HAP-1 (cell line): ENCODE measurements around the gene NUAK1.

ENCODE experiments used
- DNase-seq, 2 experiments: peaks; one replicate each; pipeline ENCODE4 v3.0.0-alpha.2; 2016 to 2020; ENCODE audit warnings: low spot score in 2 of 2
- H3K27me3 ChIP-seq: fragments of 250-450 bp; sonication (Bioruptor Pico); 2 replicates; pipeline ENCODE4 v1.5.1; 2020; ENCODE audit warnings: low read depth, mild to moderate bottlenecking, moderate library complexity
- H3K36me3 ChIP-seq: fragments of 250-450 bp; sonication (Bioruptor Pico); replicated peaks from 2 replicates; pipeline ENCODE4 v1.5.1; 2020; ENCODE audit warnings: mild to moderate bottlenecking
- H3K4me1 ChIP-seq: fragments of 250-450 bp; sonication (Bioruptor Pico); 2 replicates; pipeline ENCODE4 v1.5.1; 2020; ENCODE audit warnings: mild to moderate bottlenecking
- H3K4me3 ChIP-seq: fragments of 250-450 bp; sonication (Bioruptor Pico); 2 replicates; pipeline ENCODE4 v1.5.1; 2020; ENCODE audit warnings: mild to moderate bottlenecking, moderate library complexity
- H3K9me3 ChIP-seq: fragments of 250-450 bp; sonication (Bioruptor Pico); 2 replicates; pipeline ENCODE4 v1.5.1; 2020; ENCODE audit warnings: mild to moderate bottlenecking, moderate library complexity
- in situ Hi-C: fragments of 300-500 bp; cut with MboI; formaldehyde crosslinking; loops from 3 replicates; pipeline ENCODE4 v1.14.3; 2020; ENCODE audit warnings: low sequenced_read_pairs, inconsistent platforms, mixed read lengths

Gene NUAK1

GRCh38 chr12:106037524-106038298 lies 101.0 kb downstream of the NUAK1 start:
- Histone ChIP-seq H3K4me3 (no peak overlapping the region), H3K36me3 (no peaks in the 10 kb centered on the region), H3K4me1 (no peaks in the 10 kb centered on the region), H3K27me3 (no peaks in the 10 kb centered on the region), H3K9me3 (no peaks in the 10 kb centered on the region)
- DNase-seq = no peak
- in situ Hi-C loops = no loop called here

- in situ Hi-C loops = no loop called here
Measured at GRCh38 chr12:106035421-106035820, 103.3 kb downstream of the NUAK1 start.

GRCh38 chr12:106034316-106034715 lies 104.4 kb downstream of the NUAK1 start:
- in situ Hi-C loops = no loop called here
- Histone ChIP-seq H3K4me3 (no peak overlapping the region), H3K36me3 (no peaks in the 10 kb centered on the region), H3K9me3 (no peaks in the 10 kb centered on the region), H3K27me3 (no peaks in the 10 kb centered on the region), H3K4me1 (peaks cover 21% of the 10 kb centered on the region)
- DNase-seq = no peak

More at GRCh38 chr12:106035421-106035820, 103.3 kb downstream of the NUAK1 start:
- no peak for DNase-seq
- no peaks in the 10 kb centered on the region for H3K36me3 ChIP-seq
- H3K27me3 ChIP-seq = no peaks in the 10 kb centered on the region
- peaks cover 12% of the 10 kb centered on the region for H3K4me1 ChIP-seq
- no peak overlapping the region for H3K4me3 ChIP-seq
- no peaks in the 10 kb centered on the region for H3K9me3 ChIP-seq

- H3K4me3 ChIP-seq = no peak overlapping the region
- in situ Hi-C loops = no loop called here
- H3K4me1 ChIP-seq = peaks cover 21% of the 10 kb centered on the region
- no peak for DNase-seq
- H3K27me3 ChIP-seq = no peaks in the 10 kb centered on the region
- no peaks in the 10 kb centered on the region for H3K36me3 ChIP-seq
- H3K9me3 ChIP-seq = no peaks in the 10 kb centered on the region
Measured at GRCh38 chr12:106033161-106033675, 105.5 kb downstream of the NUAK1 start.

GRCh38 chr12:106032623-106032925 lies 106.2 kb downstream of the NUAK1 start:
- Histone ChIP-seq H3K4me1 (peaks cover 21% of the 10 kb centered on the region), H3K27me3 (no peaks in the 10 kb centered on the region), H3K9me3 (no peaks in the 10 kb centered on the region), H3K4me3 (no peak overlapping the region), H3K36me3 (no peaks in the 10 kb centered on the region)
- in situ Hi-C loops = no loop called here
- no peak for DNase-seq

- Histone ChIP-seq H3K27me3 (no peaks in the 10 kb centered on the region), H3K36me3 (no peaks in the 10 kb centered on the region), H3K4me1 (peaks cover 21% of the 10 kb centered on the region), H3K4me3 (no peak overlapping the region), H3K9me3 (no peaks in the 10 kb centered on the region)
- in situ Hi-C loops = no loop called here
- DNase-seq = peak; percentile 47 to 55
Measured at GRCh38 chr12:106031761-106032622, 106.8 kb downstream of the NUAK1 start.

- H3K27me3 ChIP-seq = no peaks in the 10 kb centered on the region
- no peak for DNase-seq
- no peak overlapping the region for H3K4me3 ChIP-seq
- peaks cover 21% of the 10 kb centered on the region for H3K4me1 ChIP-seq
- H3K36me3 ChIP-seq = no peaks in the 10 kb centered on the region
- H3K9me3 ChIP-seq = no peaks in the 10 kb centered on the region
- in situ Hi-C loops = no loop called here
Measured at GRCh38 chr12:106030210-106031071, 108.3 kb downstream of the NUAK1 start.

GRCh38 chr12:106029532-106029931 lies 109.2 kb downstream of the NUAK1 start:
- in situ Hi-C loops = no loop called here
- DNase-seq = no peak
- no peaks in the 10 kb centered on the region for H3K27me3 ChIP-seq
- peaks cover 21% of the 10 kb centered on the region for H3K4me1 ChIP-seq
- no peaks in the 10 kb centered on the region for H3K9me3 ChIP-seq
- H3K4me3 ChIP-seq = no peak overlapping the region
- no peaks in the 10 kb centered on the region for H3K36me3 ChIP-seq

- in situ Hi-C loops = no loop called here
- no peaks in the 10 kb centered on the region for H3K27me3 ChIP-seq
- peaks cover 21% of the 10 kb centered on the region for H3K4me1 ChIP-seq
- H3K4me3 ChIP-seq = no peak overlapping the region
- no peaks in the 10 kb centered on the region for H3K9me3 ChIP-seq
- no peak for DNase-seq
- no peaks in the 10 kb centered on the region for H3K36me3 ChIP-seq
Measured at GRCh38 chr12:106027911-106028310, 110.8 kb downstream of the NUAK1 start.

GRCh38 chr12:106027286-106027685 lies 111.5 kb downstream of the NUAK1 start:
- in situ Hi-C loops = no loop called here
- Histone ChIP-seq H3K4me3 (no peak overlapping the region), H3K9me3 (no peaks in the 10 kb centered on the region), H3K27me3 (no peaks in the 10 kb centered on the region), H3K36me3 (no peaks in the 10 kb centered on the region), H3K4me1 (peaks cover 21% of the 10 kb centered on the region)
- DNase-seq = no peak

GRCh38 chr12:106025129-106025528 lies 113.6 kb downstream of the NUAK1 start:
- no peaks in the 10 kb centered on the region for H3K27me3 ChIP-seq
- no peak overlapping the region for H3K4me3 ChIP-seq
- 0 out of 2 replicates have a peak, but pooled peaks cover under 1% of the 10 kb centered on the region for H3K9me3 ChIP-seq
- H3K36me3 ChIP-seq = no peaks in the 10 kb centered on the region
- DNase-seq = no peak
- in situ Hi-C loops = no loop called here
- peaks cover 5% of the 10 kb centered on the region for H3K4me1 ChIP-seq

GRCh38 chr12:106023039-106023438 lies 115.7 kb downstream of the NUAK1 start:
- Histone ChIP-seq H3K4me3 (no peak overlapping the region), H3K36me3 (no peaks in the 10 kb centered on the region), H3K27me3 (no peaks in the 10 kb centered on the region), H3K4me1 (no peaks in the 10 kb centered on the region), H3K9me3 (peaks cover 10% of the 10 kb centered on the region; the same call in 1 of the 2 replicates)
- in situ Hi-C loops = no loop called here
- no peak for DNase-seq

- H3K27me3 ChIP-seq = no peaks in the 10 kb centered on the region
- no peak for DNase-seq
- in situ Hi-C loops = no loop called here
- H3K4me3 ChIP-seq = no peak overlapping the region
- H3K9me3 ChIP-seq = peaks cover 10% of the 10 kb centered on the region; the same call in 1 of the 2 replicates
- no peaks in the 10 kb centered on the region for H3K36me3 ChIP-seq
- no peaks in the 10 kb centered on the region for H3K4me1 ChIP-seq
Measured at GRCh38 chr12:106022568-106023012, 116.2 kb downstream of the NUAK1 start.
